LNCaP clone FGC (cell line): Measurements from ENCODE around the gene CAV1.

ENCODE experiments used
- DNase-seq: peaks from one replicate; pipeline ENCODE4 v3.0.0-alpha.2; 2011; ENCODE audit warnings: low read depth
- H3K4me3 ChIP-seq: 2 replicates; pipeline ENCODE4 v1.5.1; 2011; ENCODE audit warnings: mild to moderate bottlenecking, low read depth, low read length, control low read depth
- CTCF ChIP-seq: IDR thresholded peaks from 2 replicates; pipeline ENCODE4 v1.5.1; 2012; ENCODE audit warnings: mild to moderate bottlenecking; ENCODE audit not compliant: control insufficient read depth, insufficient read depth; ENCODE audit errors: extremely low read depth

The CAV1 gene

GRCh38 chr7:116610721-116611120, 85.9 kb downstream of the CAV1 start:
- DNase-seq: no peak
- no peak for TF ChIP-seq CTCF
- no peak overlapping the region for H3K4me3 ChIP-seq
